Calu3 (cell line): ENCODE results near the gene SUV39H1. TPM values are rescaled to one million over a fixed set of nuclear protein-coding genes. Genes with fewer than 3 reads are reported as not detected.

Source experiments
- BruUV-seq: library from RNA; stranded (reverse); fragments of 400-500 nt; replicated peaks from 2 replicates; lab custom pipeline; 2021; lab: Mats Ljungman, UMichigan
- CTCF ChIA-PET: fragments of 300-600 bp; sonication (Branson Sonifier 250); formaldehyde crosslinking; loops from one replicate; lab custom pipeline; 2022; ENCODE audit warnings: antibody characterized with exemption; lab: Charles Lee
- DNase-seq: peaks from one replicate; pipeline ENCODE4 v3.0.0; 2022
- H3K27ac Mint-ChIP-seq: one replicate; pipeline ENCODE4 v1.8.0; 2022; ENCODE audit warnings: mixed read lengths; ENCODE audit not compliant: unreplicated experiment
- H3K27me3 Mint-ChIP-seq: one replicate; pipeline ENCODE4 v1.8.0; 2022; ENCODE audit warnings: mixed read lengths; ENCODE audit not compliant: unreplicated experiment
- H3K36me3 Mint-ChIP-seq: one replicate; pipeline ENCODE4 v1.8.0; 2022; ENCODE audit warnings: mild to moderate bottlenecking, moderate library complexity, mixed read lengths; ENCODE audit not compliant: insufficient read depth, unreplicated experiment
- H3K4me1 Mint-ChIP-seq: one replicate; pipeline ENCODE4 v1.8.0; 2022; ENCODE audit warnings: mild to moderate bottlenecking, low read depth, mixed read lengths; ENCODE audit not compliant: unreplicated experiment
- H3K4me3 Mint-ChIP-seq: one replicate; pipeline ENCODE4 v1.8.0; 2022; ENCODE audit warnings: mild to moderate bottlenecking, low read depth, moderate library complexity, mixed read lengths; ENCODE audit not compliant: unreplicated experiment
- H3K9me3 Mint-ChIP-seq: one replicate; pipeline ENCODE4 v1.8.0; 2022; ENCODE audit warnings: low read depth, mixed read lengths; ENCODE audit not compliant: unreplicated experiment
- intact Hi-C: fragments of 100-400 bp; cut with micrococcal nuclease; formaldehyde crosslinking; loops from one replicate; pipeline ENCODE4 v1.10.0; 2022; ENCODE audit not compliant: unreplicated experiment
- total RNA-seq: library from RNA; stranded (reverse); gene quantifications from 2 replicates; pipeline ENCODE4 v1.2.3, GENCODE V29; 2022
- TF ChIP-seq, protein P1 (sequence below): fragments of 200-600 bp; IDR thresholded peaks from one replicate; pipeline ENCODE4 v1.8.0; 2022; ENCODE audit warnings: antibody characterized with exemption; ENCODE audit not compliant: unreplicated experiment

The SUV39H1 gene
- total RNA-seq, 1 experiment from 2014 or later: 20.8 TPM

DNA sequence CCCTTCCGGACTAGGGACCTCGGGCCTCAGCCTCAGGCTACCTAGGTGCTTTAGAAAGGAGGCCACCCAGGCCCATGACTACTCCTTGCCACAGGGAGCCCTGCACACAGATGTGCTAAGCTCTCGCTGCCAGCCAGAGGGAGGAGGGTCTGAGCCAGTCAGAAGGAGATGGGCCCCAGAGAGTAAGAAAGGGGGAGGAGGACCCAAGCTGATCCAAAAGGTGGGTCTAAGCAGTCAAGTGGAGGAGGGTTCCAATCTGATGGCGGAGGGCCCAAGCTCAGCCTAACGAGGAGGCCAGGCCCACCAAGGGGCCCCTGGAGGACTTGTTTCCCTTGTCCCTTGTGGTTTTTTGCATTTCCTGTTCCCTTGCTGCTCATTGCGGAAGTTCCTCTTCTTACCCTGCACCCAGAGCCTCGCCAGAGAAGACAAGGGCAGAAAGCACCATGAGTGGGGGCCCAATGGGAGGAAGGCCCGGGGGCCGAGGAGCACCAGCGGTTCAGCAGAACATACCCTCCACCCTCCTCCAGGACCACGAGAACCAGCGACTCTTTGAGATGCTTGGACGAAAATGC lies 13.0 kb upstream of the SUV39H1 start, which contains the start of gene WAS:
TSS of gene WAS (plus strand) at position 389 of the 572 bp plus-strand sequence. CDS start at position 444, 55 bp downstream.
- Mint-ChIP-seq H3K27me3 (peaks cover 48% of the 10 kb centered on the region), H3K27ac (no peak within 1 kb of the TSS), H3K4me3 (no peak within 1 kb of the TSS), H3K4me1 (no peaks in the 10 kb centered on the region), H3K36me3 (no peaks in the 10 kb centered on the region), H3K9me3 (no peaks in the 10 kb centered on the region)
- TF ChIP-seq, protein P1, sequence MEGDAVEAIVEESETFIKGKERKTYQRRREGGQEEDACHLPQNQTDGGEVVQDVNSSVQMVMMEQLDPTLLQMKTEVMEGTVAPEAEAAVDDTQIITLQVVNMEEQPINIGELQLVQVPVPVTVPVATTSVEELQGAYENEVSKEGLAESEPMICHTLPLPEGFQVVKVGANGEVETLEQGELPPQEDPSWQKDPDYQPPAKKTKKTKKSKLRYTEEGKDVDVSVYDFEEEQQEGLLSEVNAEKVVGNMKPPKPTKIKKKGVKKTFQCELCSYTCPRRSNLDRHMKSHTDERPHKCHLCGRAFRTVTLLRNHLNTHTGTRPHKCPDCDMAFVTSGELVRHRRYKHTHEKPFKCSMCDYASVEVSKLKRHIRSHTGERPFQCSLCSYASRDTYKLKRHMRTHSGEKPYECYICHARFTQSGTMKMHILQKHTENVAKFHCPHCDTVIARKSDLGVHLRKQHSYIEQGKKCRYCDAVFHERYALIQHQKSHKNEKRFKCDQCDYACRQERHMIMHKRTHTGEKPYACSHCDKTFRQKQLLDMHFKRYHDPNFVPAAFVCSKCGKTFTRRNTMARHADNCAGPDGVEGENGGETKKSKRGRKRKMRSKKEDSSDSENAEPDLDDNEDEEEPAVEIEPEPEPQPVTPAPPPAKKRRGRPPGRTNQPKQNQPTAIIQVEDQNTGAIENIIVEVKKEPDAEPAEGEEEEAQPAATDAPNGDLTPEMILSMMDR: no peak
- BruUV-seq: no TSS peak
- CTCF ChIA-PET: no interaction called here
- no peak for DNase-seq
- intact Hi-C loops: no loop called here

DNA sequence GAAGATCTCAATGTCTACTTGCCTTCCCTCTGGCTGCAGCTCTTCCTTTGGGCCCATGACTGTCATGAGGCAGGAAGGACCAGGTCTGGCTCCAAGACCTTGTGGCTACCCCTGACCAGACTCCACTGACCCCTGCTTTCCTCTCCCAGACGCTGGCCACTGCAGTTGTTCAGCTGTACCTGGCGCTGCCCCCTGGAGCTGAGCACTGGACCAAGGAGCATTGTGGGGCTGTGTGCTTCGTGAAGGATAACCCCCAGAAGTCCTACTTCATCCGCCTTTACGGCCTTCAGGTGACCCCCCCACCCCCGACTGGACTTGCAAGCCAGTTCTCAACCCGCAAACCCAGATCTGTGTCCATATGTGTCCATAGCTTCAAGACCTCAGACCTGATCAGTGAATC lies 12.4 kb upstream of the SUV39H1 start:
- CTCF ChIA-PET: no interaction called here
- no peaks in the 10 kb centered on the region for H3K36me3 Mint-ChIP-seq
- H3K4me3 Mint-ChIP-seq: no peak overlapping the region
- H3K9me3 Mint-ChIP-seq: no peaks in the 10 kb centered on the region
- peaks cover 48% of the 10 kb centered on the region for H3K27me3 Mint-ChIP-seq
- no peaks in the 10 kb centered on the region for H3K4me1 Mint-ChIP-seq
- no peak overlapping the region for H3K27ac Mint-ChIP-seq
- TF ChIP-seq, protein P1: no peak
- no TSS peak for BruUV-seq
- DNase-seq: no peak
- intact Hi-C loops: no loop called here

DNA sequence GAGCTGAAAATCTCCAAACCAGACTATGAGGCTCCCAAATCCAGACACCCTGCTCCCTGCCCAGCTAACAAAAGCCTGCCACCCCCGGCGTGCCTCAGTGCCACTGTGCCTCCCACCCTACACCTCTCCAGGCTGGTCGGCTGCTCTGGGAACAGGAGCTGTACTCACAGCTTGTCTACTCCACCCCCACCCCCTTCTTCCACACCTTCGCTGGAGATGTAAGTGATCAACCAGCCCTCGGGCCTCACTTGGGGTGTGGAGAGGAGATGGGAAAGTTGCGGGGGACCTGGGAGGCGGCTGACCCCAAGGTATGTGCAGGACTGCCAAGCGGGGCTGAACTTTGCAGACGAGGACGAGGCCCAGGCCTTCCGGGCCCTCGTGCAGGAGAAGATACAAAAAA lies 11.1 kb upstream of the SUV39H1 start:
- intact Hi-C loops: no loop called here
- no peak overlapping the region for H3K4me3 Mint-ChIP-seq
- no peaks in the 10 kb centered on the region for H3K9me3 Mint-ChIP-seq
- no TSS peak for BruUV-seq
- TF ChIP-seq, protein P1: no peak
- H3K4me1 Mint-ChIP-seq: no peaks in the 10 kb centered on the region
- CTCF ChIA-PET: no interaction called here
- H3K27me3 Mint-ChIP-seq: peaks cover 48% of the 10 kb centered on the region
- DNase-seq: no peak
- no peaks in the 10 kb centered on the region for H3K36me3 Mint-ChIP-seq
- H3K27ac Mint-ChIP-seq: no peak overlapping the region

DNA sequence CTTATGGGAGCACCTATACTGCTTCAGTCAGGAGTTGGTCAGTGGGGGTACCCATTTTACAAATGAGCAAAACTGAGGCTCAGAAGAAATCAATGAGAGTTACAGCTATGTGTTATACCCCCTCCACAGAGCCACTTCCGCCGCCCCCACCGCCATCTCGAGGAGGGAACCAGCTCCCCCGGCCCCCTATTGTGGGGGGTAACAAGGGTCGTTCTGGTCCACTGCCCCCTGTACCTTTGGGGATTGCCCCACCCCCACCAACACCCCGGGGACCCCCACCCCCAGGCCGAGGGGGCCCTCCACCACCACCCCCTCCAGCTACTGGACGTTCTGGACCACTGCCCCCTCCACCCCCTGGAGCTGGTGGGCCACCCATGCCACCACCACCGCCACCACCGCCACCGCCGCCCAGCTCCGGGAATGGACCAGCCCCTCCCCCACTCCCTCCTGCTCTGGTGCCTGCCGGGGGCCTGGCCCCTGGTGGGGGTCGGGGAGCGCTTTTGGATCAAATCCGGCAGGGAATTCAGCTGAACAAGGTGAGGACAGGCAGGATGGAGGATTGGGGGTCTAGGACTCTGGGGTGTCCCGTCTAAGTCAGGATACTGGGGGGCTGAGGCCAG lies 7.9 kb upstream of the SUV39H1 start:
- no peaks in the 10 kb centered on the region for H3K9me3 Mint-ChIP-seq
- peaks cover 60% of the 10 kb centered on the region for H3K27me3 Mint-ChIP-seq
- H3K4me3 Mint-ChIP-seq: no peak overlapping the region
- no TSS peak for BruUV-seq
- no peaks in the 10 kb centered on the region for H3K4me1 Mint-ChIP-seq
- CTCF ChIA-PET: interaction anchor here (0.6 to 0.7 kb wide), 2 partner anchors 19 to 333 kb away, joined by 7 to 11 read pairs; no protein-coding TSS in a partner anchor
- intact Hi-C loops: no loop called here
- TF ChIP-seq, protein P1: no peak
- DNase-seq: no peak
- H3K27ac Mint-ChIP-seq: no peak overlapping the region
- H3K36me3 Mint-ChIP-seq: no peaks in the 10 kb centered on the region
